ENCODE data around the gene CRYL1. TPM values are rescaled to one million over a fixed set of nuclear protein-coding genes. Genes with fewer than 3 reads are reported as not detected.

Gene CRYL1
- total and polyA plus RNA-seq, 2 of the 8 experiments (the other 6 are each of a cell fraction or from before 2014, with no cell fraction given): 1.9 to 6.4 TPM

GRCh38 chr13:20513466-20513995 is 12.1 kb downstream of the CRYL1 start (continued):
- TF ChIP-seq, protein P1, sequence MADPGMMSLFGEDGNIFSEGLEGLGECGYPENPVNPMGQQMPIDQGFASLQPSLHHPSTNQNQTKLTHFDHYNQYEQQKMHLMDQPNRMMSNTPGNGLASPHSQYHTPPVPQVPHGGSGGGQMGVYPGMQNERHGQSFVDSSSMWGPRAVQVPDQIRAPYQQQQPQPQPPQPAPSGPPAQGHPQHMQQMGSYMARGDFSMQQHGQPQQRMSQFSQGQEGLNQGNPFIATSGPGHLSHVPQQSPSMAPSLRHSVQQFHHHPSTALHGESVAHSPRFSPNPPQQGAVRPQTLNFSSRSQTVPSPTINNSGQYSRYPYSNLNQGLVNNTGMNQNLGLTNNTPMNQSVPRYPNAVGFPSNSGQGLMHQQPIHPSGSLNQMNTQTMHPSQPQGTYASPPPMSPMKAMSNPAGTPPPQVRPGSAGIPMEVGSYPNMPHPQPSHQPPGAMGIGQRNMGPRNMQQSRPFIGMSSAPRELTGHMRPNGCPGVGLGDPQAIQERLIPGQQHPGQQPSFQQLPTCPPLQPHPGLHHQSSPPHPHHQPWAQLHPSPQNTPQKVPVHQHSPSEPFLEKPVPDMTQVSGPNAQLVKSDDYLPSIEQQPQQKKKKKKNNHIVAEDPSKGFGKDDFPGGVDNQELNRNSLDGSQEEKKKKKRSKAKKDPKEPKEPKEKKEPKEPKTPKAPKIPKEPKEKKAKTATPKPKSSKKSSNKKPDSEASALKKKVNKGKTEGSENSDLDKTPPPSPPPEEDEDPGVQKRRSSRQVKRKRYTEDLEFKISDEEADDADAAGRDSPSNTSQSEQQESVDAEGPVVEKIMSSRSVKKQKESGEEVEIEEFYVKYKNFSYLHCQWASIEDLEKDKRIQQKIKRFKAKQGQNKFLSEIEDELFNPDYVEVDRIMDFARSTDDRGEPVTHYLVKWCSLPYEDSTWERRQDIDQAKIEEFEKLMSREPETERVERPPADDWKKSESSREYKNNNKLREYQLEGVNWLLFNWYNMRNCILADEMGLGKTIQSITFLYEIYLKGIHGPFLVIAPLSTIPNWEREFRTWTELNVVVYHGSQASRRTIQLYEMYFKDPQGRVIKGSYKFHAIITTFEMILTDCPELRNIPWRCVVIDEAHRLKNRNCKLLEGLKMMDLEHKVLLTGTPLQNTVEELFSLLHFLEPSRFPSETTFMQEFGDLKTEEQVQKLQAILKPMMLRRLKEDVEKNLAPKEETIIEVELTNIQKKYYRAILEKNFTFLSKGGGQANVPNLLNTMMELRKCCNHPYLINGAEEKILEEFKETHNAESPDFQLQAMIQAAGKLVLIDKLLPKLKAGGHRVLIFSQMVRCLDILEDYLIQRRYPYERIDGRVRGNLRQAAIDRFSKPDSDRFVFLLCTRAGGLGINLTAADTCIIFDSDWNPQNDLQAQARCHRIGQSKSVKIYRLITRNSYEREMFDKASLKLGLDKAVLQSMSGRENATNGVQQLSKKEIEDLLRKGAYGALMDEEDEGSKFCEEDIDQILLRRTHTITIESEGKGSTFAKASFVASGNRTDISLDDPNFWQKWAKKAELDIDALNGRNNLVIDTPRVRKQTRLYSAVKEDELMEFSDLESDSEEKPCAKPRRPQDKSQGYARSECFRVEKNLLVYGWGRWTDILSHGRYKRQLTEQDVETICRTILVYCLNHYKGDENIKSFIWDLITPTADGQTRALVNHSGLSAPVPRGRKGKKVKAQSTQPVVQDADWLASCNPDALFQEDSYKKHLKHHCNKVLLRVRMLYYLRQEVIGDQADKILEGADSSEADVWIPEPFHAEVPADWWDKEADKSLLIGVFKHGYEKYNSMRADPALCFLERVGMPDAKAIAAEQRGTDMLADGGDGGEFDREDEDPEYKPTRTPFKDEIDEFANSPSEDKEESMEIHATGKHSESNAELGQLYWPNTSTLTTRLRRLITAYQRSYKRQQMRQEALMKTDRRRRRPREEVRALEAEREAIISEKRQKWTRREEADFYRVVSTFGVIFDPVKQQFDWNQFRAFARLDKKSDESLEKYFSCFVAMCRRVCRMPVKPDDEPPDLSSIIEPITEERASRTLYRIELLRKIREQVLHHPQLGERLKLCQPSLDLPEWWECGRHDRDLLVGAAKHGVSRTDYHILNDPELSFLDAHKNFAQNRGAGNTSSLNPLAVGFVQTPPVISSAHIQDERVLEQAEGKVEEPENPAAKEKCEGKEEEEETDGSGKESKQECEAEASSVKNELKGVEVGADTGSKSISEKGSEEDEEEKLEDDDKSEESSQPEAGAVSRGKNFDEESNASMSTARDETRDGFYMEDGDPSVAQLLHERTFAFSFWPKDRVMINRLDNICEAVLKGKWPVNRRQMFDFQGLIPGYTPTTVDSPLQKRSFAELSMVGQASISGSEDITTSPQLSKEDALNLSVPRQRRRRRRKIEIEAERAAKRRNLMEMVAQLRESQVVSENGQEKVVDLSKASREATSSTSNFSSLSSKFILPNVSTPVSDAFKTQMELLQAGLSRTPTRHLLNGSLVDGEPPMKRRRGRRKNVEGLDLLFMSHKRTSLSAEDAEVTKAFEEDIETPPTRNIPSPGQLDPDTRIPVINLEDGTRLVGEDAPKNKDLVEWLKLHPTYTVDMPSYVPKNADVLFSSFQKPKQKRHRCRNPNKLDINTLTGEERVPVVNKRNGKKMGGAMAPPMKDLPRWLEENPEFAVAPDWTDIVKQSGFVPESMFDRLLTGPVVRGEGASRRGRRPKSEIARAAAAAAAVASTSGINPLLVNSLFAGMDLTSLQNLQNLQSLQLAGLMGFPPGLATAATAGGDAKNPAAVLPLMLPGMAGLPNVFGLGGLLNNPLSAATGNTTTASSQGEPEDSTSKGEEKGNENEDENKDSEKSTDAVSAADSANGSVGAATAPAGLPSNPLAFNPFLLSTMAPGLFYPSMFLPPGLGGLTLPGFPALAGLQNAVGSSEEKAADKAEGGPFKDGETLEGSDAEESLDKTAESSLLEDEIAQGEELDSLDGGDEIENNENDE (IDR thresholded peaks at IDR 0.05; ENCODE audit: insufficient replicate concordance, low read length): no peak
- TF ChIP-seq PHF8 (conservative IDR thresholded peaks at IDR 0.05; ENCODE audit: low read depth, low read length) (no peak), SIX5 (IDR thresholded peaks at IDR 0.05; ENCODE audit: low read depth, low read length) (no peak), KDM1A (IDR thresholded peaks at IDR 0.05; ENCODE audit: borderline replicate concordance, low read length) (no peak), CBX5 (IDR thresholded peaks at IDR 0.05; ENCODE audit: low read depth, low read length) (no peak), TAF7 (optimal IDR thresholded peaks at IDR 0.05; ENCODE audit: borderline replicate concordance, low read depth, low read length) (no peak), KDM4A (IDR thresholded peaks at IDR 0.05; ENCODE audit: low read depth, low read length, severe bottlenecking) (no peak)
